ENCODE measurements around the gene EFTUD2. TPM values are rescaled to one million over a fixed set of nuclear protein-coding genes. Genes with fewer than 3 reads are reported as not detected.

Gene EFTUD2
- total and polyA plus RNA-seq, 2 of the 8 experiments (the other 6 are each of a cell fraction or from before 2014, with no cell fraction given) = 118 to 195 TPM

DNA sequence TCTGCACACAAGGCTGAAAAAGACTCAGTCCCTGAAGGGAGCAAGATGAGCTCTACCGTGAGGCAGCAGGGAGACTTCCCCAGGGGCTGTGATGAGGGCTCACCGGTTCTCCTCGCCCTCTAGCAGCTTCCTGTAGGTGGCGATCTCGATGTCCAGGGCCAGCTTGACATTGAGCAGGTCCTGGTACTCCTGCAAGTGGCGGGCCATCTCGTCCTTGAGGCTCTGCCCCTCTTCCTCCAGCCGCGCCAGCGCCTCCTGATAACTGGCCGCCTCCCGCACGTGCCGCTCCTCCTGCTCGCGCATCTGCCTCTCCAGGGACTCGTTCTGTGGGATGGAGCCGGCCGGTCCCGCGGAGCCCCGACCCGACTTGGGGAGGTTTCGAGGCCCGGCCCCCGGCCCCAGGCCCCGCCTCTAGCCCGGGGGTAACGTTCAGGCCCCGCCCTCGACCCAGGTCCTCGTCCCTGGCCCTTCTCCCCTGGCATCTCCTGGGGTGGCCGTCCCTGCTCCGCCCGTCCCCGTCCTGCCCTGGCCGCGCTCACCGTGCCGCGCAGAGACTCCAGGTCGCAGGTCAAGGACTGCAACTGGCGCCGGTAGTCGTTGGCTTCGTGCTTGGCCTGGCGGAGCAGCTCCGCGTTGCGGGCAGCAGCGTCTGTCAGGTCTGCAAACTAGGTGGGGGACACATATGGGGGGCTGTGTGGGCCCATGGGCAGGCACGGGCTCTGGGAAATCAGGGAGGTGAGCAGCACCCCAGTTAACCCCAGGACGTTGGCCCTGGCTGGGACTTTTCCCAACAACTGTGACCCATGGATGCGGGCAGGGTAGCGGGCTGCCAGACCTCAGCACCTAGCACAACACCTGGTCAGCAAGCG, 12.1 kb upstream of the EFTUD2 start (continued):
- TF ChIP-seq JUN (IDR thresholded peaks at IDR 0.05; ENCODE audit: low read depth, low read length) (no peak), SAP30 (IDR thresholded peaks at IDR 0.05; ENCODE audit: insufficient read depth, insufficient replicate concordance, low read length) (no peak), HDAC6 (IDR thresholded peaks at IDR 0.05; ENCODE audit: low read depth, low read length) (no peak), RXRA (IDR thresholded peaks at IDR 0.05; ENCODE audit: insufficient read depth, low read depth, low read length) (no peak), NRF1 (IDR thresholded peaks at IDR 0.05; ENCODE audit: low read depth, low read length) (no peak), CHD2 (IDR thresholded peaks at IDR 0.05; ENCODE audit: low read length) (no peak), RBBP5 (IDR thresholded peaks at IDR 0.05; ENCODE audit: borderline replicate concordance, low read depth, low read length) (no peak; the same call in 1 of the 2 replicates), JUND (IDR thresholded peaks at IDR 0.05; ENCODE audit: low read length) (no peak), NANOG (IDR thresholded peaks at IDR 0.05; ENCODE audit: insufficient read depth, low read depth, low read length, poor library complexity, severe bottlenecking) (no peak), GABPA (IDR thresholded peaks at IDR 0.05; ENCODE audit: borderline replicate concordance, insufficient read depth, low read length) (peak; percentile 66; the same call in 1 of the 2 replicates), BCL11A (IDR thresholded peaks at IDR 0.05; ENCODE audit: low read depth in 2 of 2, low read length in 2 of 2) (no peak), SRF (IDR thresholded peaks at IDR 0.05; ENCODE audit: low read depth, low read length) (no peak), RFX5 (IDR thresholded peaks at IDR 0.05; ENCODE audit: borderline replicate concordance, low read depth, low read length) (no peak), EZH2 (IDR thresholded peaks at IDR 0.05; ENCODE audit: low read depth, low read length, severe bottlenecking) (peak; percentile 28), SP1 (IDR thresholded peaks at IDR 0.05; ENCODE audit: low read depth, low read length) (no peak), CTBP2 (IDR thresholded peaks at IDR 0.05; ENCODE audit: borderline replicate concordance, insufficient read depth, insufficient read length, low read length) (peak; percentile 24), SIRT6 (IDR thresholded peaks at IDR 0.05; ENCODE audit: low read length) (no peak), TBP (IDR thresholded peaks at IDR 0.05; ENCODE audit: low read depth, low read length) (peak; percentile 60; the same call in 1 of the 2 replicates), CBX8 (IDR thresholded peaks at IDR 0.05; ENCODE audit: borderline replicate concordance, low read depth, low read length) (no peak), BACH1 (IDR thresholded peaks at IDR 0.05; ENCODE audit: low read length) (no peak), FOSL1 (IDR thresholded peaks at IDR 0.05; ENCODE audit: insufficient read depth, low read depth, low read length) (no peak), EP300 (IDR thresholded peaks at IDR 0.05; ENCODE audit: borderline replicate concordance in 1 of 2, low read depth in 2 of 2, low read length in 2 of 2) (no peak)
